ENCODE data around the gene RPL10.

Gene RPL10

GRCh38 chrX:154363706-154364439, 34.3 kb upstream of the RPL10 start:
- no peak for DNase-seq

GRCh38 chrX:154365052-154365600, 33.1 kb upstream of the RPL10 start:
- no peak for DNase-seq

GRCh38 chrX:154365997-154366665, 32.0 kb upstream of the RPL10 start:
- DNase-seq, result no peak

GRCh38 chrX:154366666-154367055, 31.5 kb upstream of the RPL10 start:
- no peak for DNase-seq

- no peak for DNase-seq
Observed at GRCh38 chrX:154367474-154368308, 30.5 kb upstream of the RPL10 start.

GRCh38 chrX:154368630-154369448, 29.3 kb upstream of the RPL10 start:
- DNase-seq, result peak; percentile 83 to 86

GRCh38 chrX:154369449-154370299, 28.5 kb upstream of the RPL10 start:
- peak; percentile 54 to 63 for DNase-seq

GRCh38 chrX:154370300-154371016, 27.7 kb upstream of the RPL10 start:
- no peak for DNase-seq

- peak; percentile 88 to 90 for DNase-seq
Observed at GRCh38 chrX:154371017-154371788, 27.0 kb upstream of the RPL10 start.

GRCh38 chrX:154371789-154372300, 26.3 kb upstream of the RPL10 start:
- no peak for DNase-seq

- DNase-seq, result no peak
Observed at GRCh38 chrX:154372612-154373022, 25.6 kb upstream of the RPL10 start.

- no peak for DNase-seq
Observed at GRCh38 chrX:154373340-154374306, 24.6 kb upstream of the RPL10 start.

- DNase-seq, result no peak
Observed at GRCh38 chrX:154374313-154375155, 23.6 kb upstream of the RPL10 start, which contains the start of gene FLNA. TSS of gene FLNA (minus strand) at chrX:154374634. CDS start at chrX:154371245, 3,389 bp downstream.

GRCh38 chrX:154375156-154375504, 23.0 kb upstream of the RPL10 start:
- DNase-seq, result no peak

- no peak for DNase-seq
Observed at GRCh38 chrX:154376774-154377173, 21.4 kb upstream of the RPL10 start.

GRCh38 chrX:154378059-154378798, 19.9 kb upstream of the RPL10 start:
- DNase-seq, result no peak
